ENCODE measurements around the gene BRMS1.

Gene BRMS1

DNA sequence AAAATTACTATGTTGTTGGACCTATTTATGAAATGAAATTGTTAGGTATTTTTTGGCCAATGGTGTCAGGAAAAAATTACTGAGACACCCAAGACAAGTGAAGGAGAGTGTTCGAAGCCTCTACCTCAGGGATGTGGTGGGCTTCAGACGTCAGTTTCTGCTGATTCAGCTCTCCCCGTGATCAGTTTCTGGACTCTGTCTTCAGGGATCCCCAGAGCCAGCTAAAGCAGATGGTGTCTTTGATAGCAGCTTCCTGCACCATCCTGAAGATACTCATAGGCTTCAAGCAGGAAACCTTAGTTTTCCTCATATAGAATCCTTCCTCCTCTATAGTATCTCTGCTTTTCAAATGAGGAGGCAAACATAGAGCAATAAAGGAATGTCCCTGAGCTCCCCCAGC is 35.4 kb downstream of the BRMS1 start:
- DNase-seq (ENCODE audit: low read depth in 3 of 3), result no peak

DNA sequence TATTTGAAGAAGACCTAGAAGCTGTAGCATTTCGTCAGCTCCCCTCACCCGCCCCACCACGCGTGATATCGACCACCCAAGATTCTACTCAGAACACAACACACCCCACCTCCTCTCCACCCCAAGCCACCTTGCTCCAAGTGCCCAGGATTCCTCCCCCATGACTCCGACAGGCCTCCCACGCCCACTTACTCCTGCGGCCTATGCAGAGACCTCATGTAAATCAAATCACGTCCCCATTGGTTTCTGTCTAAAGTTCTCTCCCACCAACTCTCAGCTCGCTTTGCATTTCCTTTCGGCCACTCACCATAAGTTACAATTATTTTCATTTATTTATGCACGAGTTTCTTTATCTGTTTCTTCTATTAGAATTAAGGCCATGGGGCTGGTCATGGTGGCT is 42.2 kb downstream of the BRMS1 start:
- no peak for DNase-seq (ENCODE audit: low read depth in 3 of 3)

DNA sequence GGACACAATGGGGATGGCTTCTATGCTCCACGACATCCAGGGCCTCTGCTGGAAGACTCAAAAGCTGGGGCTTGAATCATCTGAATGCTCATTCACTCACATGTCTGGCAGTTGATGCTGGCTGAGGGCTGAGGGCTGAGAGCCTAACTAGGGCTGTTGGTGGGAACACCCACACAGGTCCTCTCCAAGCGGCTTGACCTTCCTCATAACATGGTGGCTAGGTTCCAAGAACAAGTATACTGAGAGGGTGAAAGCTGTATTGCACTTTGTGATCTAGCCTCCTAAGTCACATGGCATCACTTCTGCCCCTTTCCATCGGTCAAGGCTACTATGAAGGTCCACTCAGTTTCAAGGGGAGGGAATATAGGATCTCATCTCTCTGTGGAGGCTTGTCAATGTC is 45.7 kb downstream of the BRMS1 start:
- no peak for DNase-seq (ENCODE audit: low read depth in 3 of 3)

DNA sequence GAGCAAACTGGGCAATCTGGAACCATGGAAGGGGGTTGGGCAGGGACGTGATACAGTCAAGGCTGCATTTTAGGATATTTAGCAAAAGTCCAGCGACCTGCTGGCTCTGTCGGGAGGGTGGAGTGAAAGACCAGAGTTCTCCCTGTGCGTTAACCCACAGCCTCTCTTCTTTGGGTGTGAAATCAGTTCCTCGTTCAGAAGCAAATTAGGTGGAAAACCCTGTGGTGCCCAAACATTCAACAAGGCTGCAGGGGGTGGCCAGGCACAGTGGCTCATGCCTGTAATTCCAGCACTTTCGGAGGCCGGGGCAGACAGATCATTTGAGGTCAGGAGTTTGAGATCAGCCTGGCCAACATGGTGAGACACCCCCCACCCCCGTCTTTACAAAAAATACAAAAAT is 47.3 kb downstream of the BRMS1 start:
- no peak for DNase-seq (ENCODE audit: low read depth in 3 of 3)

DNA sequence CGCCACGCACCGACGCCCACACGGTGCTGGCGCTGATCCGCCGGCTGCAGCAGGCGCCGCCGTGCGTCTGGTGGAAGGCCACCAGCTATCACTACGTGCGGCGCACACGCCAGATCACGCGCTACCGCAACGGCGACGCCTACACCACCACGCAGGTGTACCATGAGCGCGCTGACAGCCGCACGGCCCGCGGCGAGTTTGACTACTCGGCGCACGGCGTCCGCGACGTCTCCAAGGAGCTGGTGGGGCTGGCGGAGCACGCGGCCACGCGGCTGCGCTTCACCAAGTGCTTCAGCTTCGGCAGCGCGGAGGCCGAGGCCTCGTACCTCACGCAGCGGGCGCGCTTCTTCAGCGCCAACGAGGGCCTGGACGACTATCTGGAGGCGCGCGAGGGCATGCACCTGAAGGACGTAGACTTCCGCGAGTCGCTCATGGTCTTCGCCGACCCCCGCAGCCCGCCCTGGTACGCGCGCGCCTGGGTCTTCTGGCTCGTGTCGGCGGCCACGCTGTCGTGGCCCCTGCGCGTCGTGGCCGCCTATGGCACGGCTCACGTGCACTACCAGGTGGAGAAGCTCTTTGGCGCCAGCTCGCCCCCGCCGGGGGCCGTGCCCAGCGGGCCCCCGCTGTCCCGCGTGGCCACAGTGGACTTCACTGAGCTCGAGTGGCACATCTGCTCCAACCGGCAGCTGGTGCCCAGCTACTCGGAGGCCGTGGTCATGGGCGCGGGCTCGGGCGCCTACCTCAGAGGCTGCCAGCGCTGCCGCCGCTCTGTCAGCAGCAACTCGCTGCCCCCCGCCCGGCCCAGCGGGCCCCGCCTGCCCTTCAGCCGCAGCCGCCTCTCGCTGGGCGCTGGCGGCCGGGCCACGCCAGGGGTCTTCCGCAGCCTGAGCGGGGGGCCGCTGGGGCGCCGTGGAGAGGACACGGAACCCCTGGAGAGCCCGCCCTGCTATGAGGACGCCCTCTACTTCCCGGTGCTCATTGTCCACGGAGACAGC is 50.0 kb downstream of the BRMS1 start:
- DNase-seq (ENCODE audit: low read depth in 3 of 3), result no peak

DNA sequence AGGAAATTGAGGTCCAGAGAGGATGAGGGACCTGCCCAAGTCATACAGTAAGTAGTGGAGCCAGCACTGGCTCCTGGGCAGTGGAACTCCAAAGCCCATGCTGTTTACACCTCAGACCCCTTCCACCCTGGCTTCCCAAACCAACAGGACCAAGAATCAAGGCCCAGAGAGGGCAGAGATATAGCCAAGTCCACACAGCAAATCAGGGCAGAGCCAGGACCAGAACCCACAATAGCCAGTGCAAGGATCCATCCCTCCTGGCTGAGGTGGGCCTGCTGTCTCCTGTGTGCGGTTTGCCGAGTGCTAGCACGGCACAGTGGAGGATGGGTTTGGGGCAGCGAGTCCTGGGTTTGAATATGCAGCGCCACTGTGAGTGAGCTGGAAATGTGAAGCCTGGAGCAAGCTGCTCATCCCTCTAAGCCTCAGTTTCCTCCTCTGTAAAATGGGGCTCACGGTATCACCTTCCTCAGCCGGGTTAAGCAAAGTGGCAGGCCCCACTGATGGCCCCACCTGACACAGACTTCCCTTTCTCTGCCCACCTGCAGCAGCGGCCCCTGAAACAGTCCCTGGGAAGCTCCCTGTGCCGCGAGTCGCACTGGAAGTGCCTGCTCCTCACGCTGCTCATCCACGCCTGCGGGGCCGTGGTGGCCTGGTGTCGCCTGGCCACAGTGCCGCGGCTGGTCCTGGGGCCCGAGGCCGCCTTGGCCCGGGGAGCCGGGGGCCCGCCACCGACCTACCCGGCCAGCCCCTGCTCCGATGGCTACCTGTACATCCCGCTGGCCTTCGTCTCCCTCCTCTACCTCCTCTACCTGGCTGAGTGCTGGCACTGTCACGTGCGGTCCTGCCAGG is 50.9 kb downstream of the BRMS1 start:
- no peak for DNase-seq (ENCODE audit: low read depth in 3 of 3)

DNA sequence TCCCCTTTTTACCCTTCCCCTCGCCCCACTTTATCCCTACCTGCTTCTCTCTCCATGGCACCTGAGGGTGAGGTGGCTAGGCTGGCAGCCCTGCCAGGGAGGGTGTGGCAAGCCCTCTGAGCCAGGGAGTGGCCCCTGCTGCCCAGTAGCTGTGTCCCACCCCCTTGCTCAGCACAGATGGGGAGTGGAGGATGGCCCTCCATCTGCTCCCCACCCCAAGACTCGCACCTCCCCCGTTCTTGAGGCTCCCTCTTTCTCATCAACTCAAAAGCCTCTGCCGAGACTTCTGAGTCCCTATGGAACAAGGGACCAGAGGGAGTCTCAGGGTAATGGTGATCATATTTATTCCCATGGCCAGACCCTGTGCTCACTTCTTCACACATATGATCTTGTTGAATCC is 51.6 kb downstream of the BRMS1 start:
- no peak for DNase-seq (ENCODE audit: low read depth in 3 of 3)

DNA sequence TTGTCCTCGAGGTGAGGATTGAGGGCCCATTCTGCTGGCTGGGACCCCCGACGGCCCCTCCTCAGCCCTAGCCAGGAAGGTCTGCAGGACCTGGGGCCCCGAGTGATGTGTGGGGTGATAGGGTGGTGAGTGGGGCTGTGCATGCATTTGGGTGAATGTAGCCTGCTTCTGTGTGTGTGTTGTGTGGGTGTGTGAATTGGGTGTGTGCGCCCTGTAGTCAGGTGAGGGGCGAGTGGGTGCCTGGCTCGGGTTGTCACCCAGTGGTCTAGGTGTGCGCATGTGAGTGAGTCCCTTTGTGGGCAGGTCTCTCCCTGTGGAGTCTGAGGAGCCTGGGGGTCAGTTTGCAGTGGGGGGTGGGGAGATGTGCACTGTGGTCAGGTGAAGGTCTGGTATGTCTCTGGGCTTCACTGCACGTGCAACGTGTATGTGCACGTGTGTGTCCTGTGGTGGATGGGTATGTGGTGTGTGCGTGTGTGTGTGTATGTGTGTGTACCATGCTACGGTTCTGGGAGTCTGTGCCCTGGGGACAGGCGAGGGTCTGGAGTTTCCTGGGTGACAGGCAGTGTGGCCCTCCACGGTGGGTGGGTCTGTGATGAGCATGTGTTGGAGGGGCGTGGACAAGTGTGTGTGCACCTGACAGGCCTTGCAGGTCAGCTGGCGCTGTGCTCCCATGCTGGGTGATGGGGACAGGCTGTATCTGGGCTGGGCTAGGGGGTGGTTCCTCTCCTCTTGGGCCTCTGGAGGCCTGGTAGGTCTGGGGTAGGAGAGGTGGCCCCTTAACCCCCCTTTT is 52.2 kb downstream of the BRMS1 start:
- no peak for DNase-seq (ENCODE audit: low read depth in 3 of 3)

DNA sequence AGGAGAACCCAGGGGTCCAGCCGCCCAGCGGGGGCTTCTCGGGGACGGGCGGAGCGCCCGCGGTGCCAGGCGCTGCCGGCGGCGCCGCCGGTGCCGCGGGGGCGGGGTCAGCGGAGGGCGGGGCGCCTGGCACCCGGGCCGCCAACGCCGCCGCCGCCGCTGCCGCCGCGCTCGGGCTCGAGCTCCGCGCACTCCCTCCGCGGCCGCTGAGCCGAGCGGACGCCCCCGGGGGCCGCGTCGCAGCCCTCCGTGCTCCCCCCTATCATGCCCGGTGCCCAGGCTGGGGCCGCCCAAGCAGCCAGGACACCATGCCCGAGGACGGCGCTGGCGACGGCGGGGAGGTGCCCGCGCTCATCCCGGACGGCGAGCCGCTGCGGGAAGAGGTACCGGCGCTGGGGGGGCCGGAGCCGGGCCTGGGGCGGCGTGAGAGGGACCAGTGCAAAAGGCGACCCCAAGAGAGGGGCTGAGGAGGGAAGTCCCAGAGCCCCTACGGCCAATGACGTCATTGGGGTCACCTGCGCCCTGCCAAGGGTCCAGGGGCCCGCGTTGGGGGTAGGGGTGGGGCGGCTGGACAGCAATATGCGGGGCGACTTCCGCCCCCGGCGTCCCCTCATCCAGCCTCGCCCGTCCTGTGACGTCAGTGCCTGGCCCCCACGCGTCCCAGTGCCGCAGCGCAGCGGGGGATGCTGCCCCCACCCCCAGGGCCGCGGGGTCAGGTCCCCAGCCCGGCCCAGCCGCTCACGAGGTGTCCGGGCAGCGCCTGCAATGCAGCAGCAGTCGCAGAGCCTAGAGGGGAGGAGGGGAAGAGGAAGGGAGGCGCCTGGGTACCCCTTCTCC is 53.0 kb downstream of the BRMS1 start, which contains the start of gene TMEM151A:
TSS of gene TMEM151A (plus strand) at position 189 of the 837 bp plus-strand sequence. CDS start at position 309, 120 bp downstream.
- DNase-seq (ENCODE audit: low read depth in 3 of 3), result no peak

DNA sequence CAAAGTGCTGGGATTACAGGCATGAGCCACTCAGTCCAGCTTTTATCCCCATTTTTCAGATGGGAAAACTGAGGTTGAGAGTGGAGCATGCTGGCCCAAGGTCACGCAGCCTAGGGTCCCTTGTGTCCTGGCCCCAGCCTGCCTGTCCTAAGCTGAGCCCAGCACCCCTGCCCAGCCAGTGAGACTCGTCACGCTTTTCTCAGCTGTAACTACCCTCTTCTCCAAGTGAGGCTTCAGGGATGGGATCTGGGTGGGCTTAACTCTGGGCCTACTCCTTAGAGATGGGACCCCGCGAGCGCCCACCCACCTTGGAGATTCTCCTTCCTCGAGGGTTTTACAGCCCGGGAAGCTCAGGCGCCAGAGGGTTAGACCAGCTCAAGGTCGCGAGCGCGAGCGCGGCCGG is 53.6 kb downstream of the BRMS1 start:
- DNase-seq (ENCODE audit: low read depth in 3 of 3), result no peak

DNA sequence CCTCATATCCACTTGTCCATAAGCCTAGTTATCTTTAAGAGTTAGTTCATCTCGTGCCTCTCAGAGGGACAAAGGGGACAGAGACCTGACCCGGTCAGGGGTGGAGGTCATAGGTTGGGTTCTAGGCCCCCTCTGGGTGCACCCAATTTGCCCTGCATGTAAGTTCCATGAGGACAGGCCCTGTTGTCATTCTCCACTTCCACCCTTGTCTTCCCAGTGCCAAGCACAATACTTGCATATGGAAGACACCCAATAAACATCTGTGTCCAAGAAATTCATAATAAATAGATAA is 54.6 kb downstream of the BRMS1 start:
- no peak for DNase-seq (ENCODE audit: low read depth in 3 of 3)

DNA sequence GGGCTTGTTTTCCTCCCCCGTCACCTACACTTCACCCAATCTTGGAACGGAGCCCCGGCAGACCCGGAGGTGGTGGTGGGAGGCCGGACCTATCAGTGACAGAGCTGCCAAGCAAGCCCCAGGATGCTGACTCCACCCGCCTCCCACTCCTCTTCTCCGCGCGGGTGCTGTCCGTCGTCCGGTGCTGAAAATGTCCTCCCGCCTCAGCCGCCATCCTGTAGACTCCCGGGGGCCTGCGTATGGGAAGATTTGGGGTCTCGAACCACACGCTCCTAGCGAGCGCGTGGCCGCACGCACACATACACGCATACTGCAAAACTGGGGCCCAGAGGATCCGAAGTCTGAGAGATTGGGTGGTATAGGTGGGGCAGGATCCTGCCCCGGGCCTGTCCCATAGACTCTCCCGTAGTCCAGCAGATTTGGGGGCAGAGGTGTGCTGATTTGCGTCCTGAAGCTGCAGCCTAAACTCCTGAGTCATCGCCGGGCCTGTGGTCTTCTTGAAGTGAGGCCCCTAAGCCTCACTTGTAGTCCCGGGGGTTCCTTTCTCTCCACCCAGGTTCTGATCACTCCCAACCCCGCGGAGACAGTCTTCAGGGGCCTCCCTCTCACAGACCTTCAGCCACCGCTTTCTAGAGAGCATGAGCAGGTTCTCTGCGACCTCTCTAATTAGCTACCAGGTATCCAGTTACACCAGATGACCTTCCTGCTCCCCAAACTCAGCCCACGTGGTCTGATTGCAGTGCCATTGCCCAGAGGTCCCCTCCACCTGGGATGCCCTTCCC is 55.2 kb downstream of the BRMS1 start:
- DNase-seq (ENCODE audit: low read depth in 3 of 3), result peak; percentile 64 to 74 (median 65)

DNA sequence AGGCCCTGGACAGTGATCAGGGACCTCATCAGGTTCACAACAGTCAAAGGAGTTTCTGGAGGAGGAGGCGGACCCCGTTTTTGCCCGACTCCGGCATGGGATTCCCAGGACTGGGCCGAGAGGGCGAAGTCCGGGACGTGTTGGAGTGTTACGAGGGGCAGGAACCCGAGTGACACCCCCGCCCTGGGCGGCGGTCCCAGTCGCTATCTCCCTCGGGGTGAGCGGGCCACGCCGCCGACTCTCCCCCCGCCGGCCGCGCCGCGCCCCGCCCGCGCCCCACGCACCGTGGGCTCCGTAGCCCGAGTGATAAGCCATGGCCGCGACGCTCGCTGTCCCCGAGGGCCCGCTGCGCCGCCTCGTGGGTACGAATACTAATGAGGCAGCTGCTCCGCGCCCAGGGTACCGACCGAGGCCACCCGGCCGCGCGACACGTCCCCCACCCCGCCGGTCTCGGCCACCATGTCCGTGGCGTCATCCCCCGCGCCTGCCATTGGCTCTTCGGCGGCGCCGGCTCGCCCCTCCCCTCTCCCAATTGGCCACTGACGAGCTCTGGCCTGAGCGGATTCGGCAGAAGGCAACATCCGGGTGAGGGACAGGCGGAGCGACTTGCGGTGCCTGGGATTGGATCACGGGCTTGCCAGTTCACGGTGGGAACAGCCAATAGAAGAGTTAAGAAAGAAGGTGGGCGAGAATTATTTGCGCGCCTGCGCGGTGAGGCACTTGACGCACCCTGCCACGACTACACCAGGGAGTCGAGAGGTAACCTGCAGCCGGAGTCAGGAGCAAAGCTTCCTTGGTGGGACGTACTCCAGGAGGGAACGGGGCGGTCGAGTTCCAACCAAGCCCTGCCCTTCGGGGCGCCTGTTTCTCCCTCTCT is 56.0 kb downstream of the BRMS1 start, which contains the start of gene YIF1A:
TSS of gene YIF1A (minus strand) at position 473 of the 877 bp plus-strand sequence. CDS start at position 315, 158 bp downstream.
- peak; percentile 90 to 97 (median 95) for DNase-seq (ENCODE audit: low read depth in 3 of 3)

DNA sequence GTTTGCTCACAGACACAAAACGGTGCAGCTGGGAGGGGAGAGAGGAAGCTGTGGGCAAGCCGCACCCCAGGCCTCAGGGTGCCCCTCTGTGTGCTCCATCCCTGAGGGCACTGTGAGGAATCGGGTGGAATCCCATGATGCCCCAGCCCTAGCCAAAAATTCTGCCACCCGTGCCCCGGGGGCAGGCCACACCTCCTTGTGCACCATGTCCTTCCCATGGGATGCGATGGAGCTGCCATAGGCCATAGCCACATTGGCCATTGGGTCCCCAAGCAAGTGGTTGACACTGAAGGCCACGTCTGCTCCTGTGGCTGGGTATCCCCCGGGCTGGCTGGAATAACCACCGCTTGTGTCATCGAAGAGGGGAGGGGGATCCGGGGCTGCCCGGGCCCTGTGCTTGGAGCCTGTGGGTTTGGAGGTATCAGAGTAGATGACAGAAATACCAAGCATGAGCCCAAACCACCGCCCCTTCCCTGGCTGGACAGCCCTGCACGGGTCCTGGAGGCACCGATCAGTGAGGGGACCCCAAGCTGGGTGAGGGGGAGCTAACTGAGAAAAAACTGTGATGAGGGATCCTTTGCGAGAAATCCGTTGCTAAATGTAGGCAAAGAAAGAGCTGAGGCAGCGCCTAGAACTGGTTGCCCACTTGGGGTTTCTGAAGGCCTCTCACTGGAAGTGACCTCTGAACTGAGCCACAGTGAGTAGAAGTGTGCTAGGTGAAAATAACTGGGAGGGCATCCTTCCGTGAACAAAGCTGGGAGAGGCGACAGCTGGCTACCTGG is 56.8 kb downstream of the BRMS1 start:
- DNase-seq (ENCODE audit: low read depth in 3 of 3), result no peak
